Measurements from ENCODE around the gene FANCI.

The FANCI gene

GRCh38 chr15:89362203-89363101, 118.7 kb downstream of the FANCI start:
- H3K4me1 ChIP-seq (ENCODE audit: insufficient read depth, low read length), result peaks cover 11% of the 10 kb centered on the region
- TF ChIP-seq CTCF (IDR thresholded peaks at IDR 0.05; ENCODE audit: borderline replicate concordance, extremely low read depth, low read length, poor library complexity, severe bottlenecking) (no peak), EZH2 (IDR thresholded peaks at IDR 0.05; ENCODE audit: borderline replicate concordance, low read depth, low read length, severe bottlenecking) (no peak)
- no peak overlapping the region for H3K9ac ChIP-seq (ENCODE audit: low read depth, low read length)
- H2AFZ ChIP-seq (ENCODE audit: low read depth, low read length), result no peak overlapping the region
- no peaks in the 10 kb centered on the region for H3K79me2 ChIP-seq (ENCODE audit: insufficient read depth, low read length)
- no peak overlapping the region for H3K27ac ChIP-seq (ENCODE audit: low read length)
- peaks cover 3% of the 10 kb centered on the region; the same call in 1 of the 2 replicates for H4K20me1 ChIP-seq (ENCODE audit: insufficient read depth, low read length)
- DNase-seq (no peak), ATAC-seq (ENCODE audit: insufficient read depth, low read depth) (no peak)
- H3K27me3 ChIP-seq (ENCODE audit: insufficient read depth, low read length, poor library complexity), result peaks cover 10% of the 10 kb centered on the region
- H3K4me2 ChIP-seq (ENCODE audit: insufficient read depth, low read length), result no peak overlapping the region
- H3K36me3 ChIP-seq (ENCODE audit: insufficient read depth, low read length), result no peaks in the 10 kb centered on the region
- H3K9me3 ChIP-seq (ENCODE audit: insufficient read depth, low read length, severe bottlenecking), result no peaks in the 10 kb centered on the region
- H3K4me3 ChIP-seq (ENCODE audit: low read depth in 1 of 2, low read length in 2 of 2), result no peak overlapping the region

DNA sequence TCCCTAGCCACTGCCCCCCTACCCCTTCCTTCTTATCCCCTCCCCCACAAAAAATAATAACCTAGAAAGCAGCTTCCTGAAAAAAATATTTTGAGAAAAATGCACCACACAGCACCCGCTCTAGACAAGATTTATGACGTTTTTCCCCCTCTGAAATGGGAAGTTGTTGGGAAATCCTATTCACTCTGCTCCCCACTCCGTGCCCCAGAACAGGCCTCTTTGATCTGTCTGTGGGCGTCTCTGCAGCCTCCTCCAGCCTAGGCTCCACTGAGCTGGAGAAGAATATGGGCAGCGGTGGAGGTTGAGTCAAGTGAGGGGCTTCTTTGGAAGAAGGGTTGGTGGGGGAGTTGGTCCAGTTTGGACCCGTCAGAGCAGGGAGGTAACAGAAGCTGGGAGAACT, 119.4 kb downstream of the FANCI start:
- H4K20me1 ChIP-seq (ENCODE audit: insufficient read depth, low read length), result peaks cover 3% of the 10 kb centered on the region; the same call in 1 of the 2 replicates
- peaks cover 8% of the 10 kb centered on the region for H3K27me3 ChIP-seq (ENCODE audit: insufficient read depth, low read length, poor library complexity)
- H3K9me3 ChIP-seq (ENCODE audit: insufficient read depth, low read length, severe bottlenecking), result no peaks in the 10 kb centered on the region
- ATAC-seq (ENCODE audit: insufficient read depth, low read depth), result no peak
- no peak overlapping the region for H3K27ac ChIP-seq (ENCODE audit: low read length)
- H3K79me2 ChIP-seq (ENCODE audit: insufficient read depth, low read length), result no peaks in the 10 kb centered on the region
- TF ChIP-seq EZH2 (IDR thresholded peaks at IDR 0.05; ENCODE audit: borderline replicate concordance, low read depth, low read length, severe bottlenecking) (no peak), CTCF (IDR thresholded peaks at IDR 0.05; ENCODE audit: borderline replicate concordance, extremely low read depth, low read length, poor library complexity, severe bottlenecking) (no peak)
- peaks cover 8% of the 10 kb centered on the region for H3K4me1 ChIP-seq (ENCODE audit: insufficient read depth, low read length)
- H3K4me3 ChIP-seq (ENCODE audit: low read depth in 1 of 2, low read length in 2 of 2), result no peak overlapping the region
- no peaks in the 10 kb centered on the region for H3K36me3 ChIP-seq (ENCODE audit: insufficient read depth, low read length)
- H3K4me2 ChIP-seq (ENCODE audit: insufficient read depth, low read length), result no peak overlapping the region
- H2AFZ ChIP-seq (ENCODE audit: low read depth, low read length), result no peak overlapping the region
- no peak overlapping the region for H3K9ac ChIP-seq (ENCODE audit: low read depth, low read length)
- no peak for DNase-seq

DNA sequence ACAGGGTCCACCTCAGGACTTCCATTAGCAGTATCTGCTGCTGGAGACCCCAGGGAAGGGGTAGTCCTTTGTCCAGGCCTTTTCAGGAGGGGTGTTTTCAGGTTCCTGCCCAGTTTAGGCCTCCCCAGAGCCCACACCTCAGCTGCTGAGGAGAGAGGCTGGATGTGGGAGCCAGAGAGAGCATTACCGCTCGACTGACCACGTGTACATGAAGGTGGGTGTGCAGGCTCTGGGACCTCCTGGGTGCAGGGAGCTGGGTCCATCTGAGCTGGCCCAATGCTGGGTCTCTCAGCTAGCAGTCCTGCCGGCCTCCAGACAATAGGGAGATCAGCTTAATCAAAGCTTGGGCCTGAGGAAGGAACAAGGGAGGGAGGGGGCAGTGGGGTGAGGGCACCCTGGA, 120.0 kb downstream of the FANCI start:
- no peak for DNase-seq
- no peak overlapping the region for H3K4me2 ChIP-seq (ENCODE audit: insufficient read depth, low read length)
- no peak overlapping the region for H3K9ac ChIP-seq (ENCODE audit: low read depth, low read length)
- TF ChIP-seq CTCF (IDR thresholded peaks at IDR 0.05; ENCODE audit: borderline replicate concordance, extremely low read depth, low read length, poor library complexity, severe bottlenecking), result no peak
- TF ChIP-seq EZH2 (IDR thresholded peaks at IDR 0.05; ENCODE audit: borderline replicate concordance, low read depth, low read length, severe bottlenecking), result no peak
- no peaks in the 10 kb centered on the region for H3K36me3 ChIP-seq (ENCODE audit: insufficient read depth, low read length)
- H3K4me1 ChIP-seq (ENCODE audit: insufficient read depth, low read length), result peaks cover 2% of the 10 kb centered on the region
- no peaks in the 10 kb centered on the region for H3K9me3 ChIP-seq (ENCODE audit: insufficient read depth, low read length, severe bottlenecking)
- no peak overlapping the region for H3K4me3 ChIP-seq (ENCODE audit: low read depth in 1 of 2, low read length in 2 of 2)
- no peaks in the 10 kb centered on the region for H3K79me2 ChIP-seq (ENCODE audit: insufficient read depth, low read length)
- no peak overlapping the region for H2AFZ ChIP-seq (ENCODE audit: low read depth, low read length)
- ATAC-seq (ENCODE audit: insufficient read depth, low read depth), result no peak
- no peak overlapping the region for H3K27ac ChIP-seq (ENCODE audit: low read length)
- H4K20me1 ChIP-seq (ENCODE audit: insufficient read depth, low read length), result peaks cover 3% of the 10 kb centered on the region; the same call in 1 of the 2 replicates
- peaks cover 5% of the 10 kb centered on the region for H3K27me3 ChIP-seq (ENCODE audit: insufficient read depth, low read length, poor library complexity)

Data from DND-41 (cell line).